GM12865 (cell line): ENCODE results near the gene CCND2.
"Not testable (repeated sequence)": the region's sequence is repeated elsewhere in the genome, so short reads cannot be mapped to it uniquely, and the experiment has no call there.

Experiments used
- DNase-seq: peaks from one replicate; pipeline ENCODE4 v3.0.0; 2010; ENCODE audit warnings: low read depth
- H3K4me3 ChIP-seq: 2 replicates; pipeline ENCODE4 v1.5.1; 2011; ENCODE audit warnings: mild to moderate bottlenecking, low read depth, low read length, control low read depth
- CTCF ChIP-seq: IDR thresholded peaks from 2 replicates; pipeline ENCODE4 v1.5.1; 2011; ENCODE audit warnings: low read length, control low read depth, low read depth, inconsistent platforms; ENCODE audit not compliant: insufficient read depth; ENCODE audit errors: missing control alignments

Gene CCND2

GRCh38 chr12:4239746-4240145, 33.8 kb upstream of the CCND2 start:
- DNase-seq: no peak
- H3K4me3 ChIP-seq: no peak overlapping the region

GRCh38 chr12:4240161-4240783, 33.3 kb upstream of the CCND2 start:
- TF ChIP-seq CTCF: no peak
- no peak for DNase-seq
- H3K4me3 ChIP-seq: no peak overlapping the region

More at GRCh38 chr12:4239746-4240145, 33.8 kb upstream of the CCND2 start:
- TF ChIP-seq CTCF: no peak

GRCh38 chr12:4240981-4241380, 32.6 kb upstream of the CCND2 start:
- H3K4me3 ChIP-seq: no peak overlapping the region
- DNase-seq: no peak

GRCh38 chr12:4241592-4241991, 32.0 kb upstream of the CCND2 start:
- no peak overlapping the region for H3K4me3 ChIP-seq
- DNase-seq: no peak
- TF ChIP-seq CTCF: no peak

More at GRCh38 chr12:4240981-4241380, 32.6 kb upstream of the CCND2 start:
- TF ChIP-seq CTCF: no peak

GRCh38 chr12:4242595-4242994, 31.0 kb upstream of the CCND2 start:
- TF ChIP-seq CTCF: no peak
- no peak overlapping the region for H3K4me3 ChIP-seq
- no peak for DNase-seq

- DNase-seq: no peak
- TF ChIP-seq CTCF: no peak
- no peak overlapping the region for H3K4me3 ChIP-seq
These were observed 30.5 kb upstream of the CCND2 start for GRCh38 chr12:4243091-4243490.

- H3K4me3 ChIP-seq, DNase-seq: not testable (repeated sequence)
These were observed 30.0 kb upstream of the CCND2 start for GRCh38 chr12:4243491-4244100.
